NOMO-1 treated with DMSO at 0.1 percent for 48 hours (cell line): ENCODE data around the gene SNTB2.

ENCODE experiments used
- DNase-seq: peaks from one replicate; lab custom pipeline; 2025; ENCODE audit not compliant: unreplicated experiment; lab: John Stamatoyannopoulos, UW

The SNTB2 gene

DNA sequence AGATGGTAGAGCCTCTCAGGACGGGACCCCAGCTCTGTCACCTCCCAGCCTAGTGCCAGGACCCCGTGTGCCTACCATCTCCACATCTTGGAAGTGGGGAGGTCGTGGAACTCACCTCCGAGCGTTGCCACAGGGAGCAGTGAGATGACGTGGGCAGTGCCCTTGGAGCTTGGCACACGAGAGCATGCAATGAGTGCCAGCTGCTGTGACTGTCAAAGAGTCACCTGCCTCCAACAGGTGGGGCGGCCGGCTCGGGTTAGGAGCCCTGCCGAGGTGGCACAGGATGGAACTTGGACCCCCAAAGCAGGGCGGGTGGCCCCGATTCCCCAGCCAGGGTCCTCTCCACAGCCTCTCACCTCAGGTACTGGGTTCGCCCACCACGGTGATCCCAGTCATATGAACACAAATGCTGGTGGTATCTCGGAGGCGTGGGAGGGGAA lies 129.7 kb downstream of the SNTB2 start:
- no peak for DNase-seq

DNA sequence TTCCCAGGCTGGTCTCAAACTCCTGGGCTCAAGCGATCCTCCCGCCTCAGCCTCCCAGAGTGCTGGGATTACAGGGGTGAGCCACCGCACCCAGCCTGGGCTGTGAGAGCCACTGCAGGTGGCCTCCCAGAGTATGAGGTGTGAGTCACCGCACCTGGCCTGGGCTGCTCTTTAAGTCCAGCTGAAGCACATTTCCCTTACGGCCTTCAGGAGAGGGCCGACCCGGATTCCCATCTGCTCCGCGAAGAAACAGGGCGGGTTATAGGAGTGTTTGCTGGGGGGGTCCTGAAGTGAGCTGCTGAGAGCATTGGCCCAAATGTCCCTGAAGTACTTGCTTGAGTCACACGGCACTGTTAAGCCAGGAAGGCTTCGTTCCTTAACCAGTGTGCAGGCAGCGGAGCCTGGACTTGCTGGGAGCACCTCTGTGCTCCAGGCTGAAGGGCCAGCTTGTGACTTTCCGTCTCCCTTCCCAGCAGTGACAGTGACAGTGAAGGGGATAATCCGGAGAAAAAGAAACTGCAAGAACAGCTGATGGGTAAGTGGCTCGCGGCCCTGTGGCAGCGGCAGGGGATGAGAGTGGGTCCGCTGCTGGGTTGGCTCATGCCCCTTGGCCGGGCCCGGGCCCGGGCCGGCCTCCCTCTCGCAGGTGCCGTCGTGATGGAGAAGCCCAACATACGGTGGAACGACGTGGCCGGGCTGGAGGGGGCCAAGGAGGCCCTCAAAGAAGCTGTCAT lies 131.4 kb downstream of the SNTB2 start:
- DNase-seq = no peak

DNA sequence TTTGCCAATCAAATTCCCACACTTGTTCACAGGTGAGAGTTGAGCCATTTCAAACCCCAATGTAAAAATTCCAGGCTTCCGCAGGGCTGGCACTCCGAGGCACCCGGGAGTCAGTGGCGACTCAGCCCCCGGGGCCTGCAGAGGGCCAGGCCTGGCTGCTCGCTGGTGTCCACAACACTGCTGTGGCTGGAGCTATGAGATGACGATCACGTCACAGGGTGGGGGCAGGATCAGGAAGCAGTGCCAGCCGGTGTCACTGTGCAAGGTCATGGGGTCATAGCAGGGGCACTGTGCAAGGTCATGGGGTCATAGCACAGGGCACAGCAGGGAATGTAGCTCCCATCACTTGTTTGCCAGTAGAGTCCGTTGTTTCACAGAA lies 131.9 kb downstream of the SNTB2 start:
- no peak for DNase-seq

DNA sequence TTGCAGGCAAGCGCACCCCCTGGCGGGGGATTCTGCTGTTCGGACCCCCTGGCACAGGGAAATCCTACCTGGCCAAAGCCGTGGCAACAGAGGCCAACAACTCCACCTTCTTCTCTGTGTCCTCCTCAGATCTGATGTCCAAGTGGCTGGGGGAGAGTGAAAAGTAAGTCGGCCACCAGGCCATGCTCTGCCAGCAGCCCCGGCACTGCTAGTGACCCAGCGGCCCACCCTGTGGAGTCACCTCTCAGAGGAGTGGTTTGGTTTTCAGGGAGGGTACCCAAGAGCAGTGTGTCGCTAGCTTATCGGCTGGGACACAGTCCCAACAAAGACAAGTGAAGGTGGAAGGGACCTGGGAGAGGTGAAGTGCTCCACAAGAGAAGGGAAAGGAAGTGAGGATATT lies 132.4 kb downstream of the SNTB2 start:
- DNase-seq = no peak

GRCh38 chr16:69319826-69320739 lies 133.1 kb downstream of the SNTB2 start:
- DNase-seq = no peak

GRCh38 chr16:69320740-69321073 lies 133.7 kb downstream of the SNTB2 start:
- no peak for DNase-seq

DNA sequence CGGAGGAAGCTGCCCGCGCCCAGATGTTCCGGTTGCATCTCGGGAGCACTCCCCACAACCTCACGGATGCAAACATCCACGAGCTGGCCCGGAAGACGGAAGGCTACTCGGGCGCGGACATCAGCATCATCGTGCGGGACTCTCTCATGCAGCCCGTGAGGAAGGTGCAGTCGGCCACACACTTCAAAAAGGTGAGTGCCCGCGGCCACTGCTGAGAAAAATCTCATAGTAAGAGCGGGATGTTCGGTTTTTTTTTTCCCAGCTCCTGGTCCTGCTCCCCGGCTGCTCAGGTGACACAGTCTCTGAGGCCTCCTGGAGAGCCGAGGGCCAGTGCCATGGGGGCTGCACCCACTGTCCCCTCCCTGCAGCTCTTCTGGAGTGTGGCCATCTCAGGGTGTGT lies 134.1 kb downstream of the SNTB2 start:
- no peak for DNase-seq

DNA sequence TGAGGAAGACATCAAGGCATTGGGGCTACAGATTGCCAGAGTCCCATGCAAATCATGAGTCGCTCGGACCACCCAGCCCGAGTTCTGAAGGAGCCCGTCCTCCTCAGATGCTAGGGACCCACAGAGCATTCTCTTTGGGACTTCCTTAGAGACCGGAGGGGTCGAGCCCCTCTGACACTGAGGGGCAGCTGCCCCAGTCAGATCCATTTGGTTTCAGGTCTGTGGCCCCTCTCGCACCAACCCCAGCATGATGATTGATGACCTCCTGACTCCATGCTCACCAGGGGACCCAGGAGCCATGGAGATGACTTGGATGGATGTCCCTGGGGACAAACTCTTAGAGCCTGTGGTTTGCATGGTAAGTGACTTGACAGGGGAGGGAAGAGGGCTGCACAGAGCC lies 135.4 kb downstream of the SNTB2 start:
- DNase-seq = no peak

- DNase-seq = no peak
These were observed 136.5 kb downstream of the SNTB2 start for GRCh38 chr16:69323415-69323814.

DNA sequence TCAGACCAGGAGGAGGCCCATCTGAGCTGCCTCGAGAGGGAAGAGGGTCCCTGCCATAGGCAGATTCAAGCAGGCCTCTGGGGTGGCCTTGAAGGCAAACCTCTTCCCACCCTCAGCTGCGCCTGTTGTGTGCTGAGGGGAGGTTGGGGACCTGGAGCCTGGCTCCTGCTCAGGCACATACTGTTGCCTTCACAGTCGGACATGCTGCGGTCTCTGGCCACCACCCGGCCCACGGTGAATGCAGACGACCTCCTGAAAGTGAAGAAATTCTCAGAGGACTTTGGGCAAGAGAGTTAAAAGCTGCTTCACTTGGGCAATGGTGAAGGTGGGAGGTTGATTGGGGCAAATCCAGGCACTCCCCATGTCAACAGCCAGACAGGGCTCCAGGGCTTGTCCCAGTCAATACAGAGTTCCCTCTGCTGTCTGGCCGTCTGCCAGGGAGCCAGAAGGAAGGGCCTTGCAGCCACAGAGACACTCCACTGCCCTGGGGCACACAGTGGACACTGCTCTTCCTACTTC lies 137.1 kb downstream of the SNTB2 start:
- DNase-seq = no peak

- no peak for DNase-seq
These were observed 137.8 kb downstream of the SNTB2 start for GRCh38 chr16:69324585-69325253.

DNA sequence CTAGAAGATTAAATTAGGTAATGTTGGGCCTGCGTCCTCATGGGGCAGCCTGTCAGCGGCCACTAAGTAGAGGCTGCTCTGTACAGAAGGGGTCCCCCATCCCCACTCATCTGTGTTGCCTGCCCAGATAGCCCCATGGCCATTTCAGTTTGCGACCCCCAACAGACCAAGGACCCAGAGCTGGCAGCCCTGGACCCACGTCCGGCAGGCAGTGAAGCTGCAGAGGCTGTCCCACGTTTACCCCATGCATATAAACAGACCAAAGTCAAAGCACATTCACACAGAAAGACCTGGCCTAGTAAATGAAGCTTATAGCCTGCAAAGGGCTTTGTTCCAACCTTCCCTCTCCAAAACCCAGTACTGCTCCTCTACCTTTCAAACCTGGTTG lies 138.8 kb downstream of the SNTB2 start:
- DNase-seq = no peak

GRCh38 chr16:69326172-69326873 lies 139.4 kb downstream of the SNTB2 start:
- DNase-seq = no peak

- no peak for DNase-seq
These were observed 140.8 kb downstream of the SNTB2 start for GRCh38 chr16:69327585-69328310.

GRCh38 chr16:69328854-69329316 lies 141.9 kb downstream of the SNTB2 start:
- DNase-seq = no peak

DNA sequence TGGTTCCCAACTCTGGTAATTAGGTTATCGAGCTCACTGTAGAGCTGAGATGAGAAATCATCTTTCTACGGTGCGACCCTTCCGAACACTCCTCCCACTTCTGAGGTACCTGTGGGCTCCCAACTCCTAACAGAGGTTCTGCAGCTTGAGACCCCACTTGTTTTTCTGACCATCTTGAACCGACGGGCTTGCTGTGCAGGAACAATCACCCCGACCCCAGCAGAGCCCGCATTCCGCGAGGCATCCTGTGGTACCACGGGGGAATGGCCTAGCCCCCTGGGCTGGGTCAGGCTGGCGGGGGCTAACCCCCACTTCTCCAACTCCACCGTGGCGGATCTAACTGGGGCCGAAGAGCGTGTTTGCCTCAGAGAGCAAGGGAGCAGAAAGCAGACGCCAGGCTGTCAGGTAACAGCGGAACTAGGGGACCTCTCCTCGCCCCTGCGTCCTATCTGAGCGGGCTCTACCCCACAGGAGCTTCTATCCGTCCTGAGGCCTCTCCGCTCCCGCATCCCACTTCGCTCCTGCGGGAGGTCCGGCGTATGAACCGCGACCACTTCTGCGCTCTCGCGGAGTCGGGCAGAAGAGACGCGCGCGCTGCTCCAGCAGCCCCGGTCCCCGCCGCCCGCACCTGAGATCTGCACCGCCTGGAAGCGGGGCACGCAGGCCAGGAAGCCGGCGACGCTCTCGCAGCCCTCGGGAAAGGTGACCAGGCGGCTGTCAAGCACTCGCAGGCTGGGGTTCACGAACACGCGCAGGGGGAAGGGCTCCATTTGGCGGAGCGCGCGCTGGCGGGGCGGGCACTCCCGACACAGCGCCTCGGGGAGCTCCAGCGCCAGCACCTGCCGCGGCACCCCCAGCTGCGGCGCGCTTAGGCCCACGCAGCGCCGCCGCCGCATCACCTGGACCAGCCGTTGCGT lies 142.7 kb downstream of the SNTB2 start:
- DNase-seq = peak; percentile 39

DNA sequence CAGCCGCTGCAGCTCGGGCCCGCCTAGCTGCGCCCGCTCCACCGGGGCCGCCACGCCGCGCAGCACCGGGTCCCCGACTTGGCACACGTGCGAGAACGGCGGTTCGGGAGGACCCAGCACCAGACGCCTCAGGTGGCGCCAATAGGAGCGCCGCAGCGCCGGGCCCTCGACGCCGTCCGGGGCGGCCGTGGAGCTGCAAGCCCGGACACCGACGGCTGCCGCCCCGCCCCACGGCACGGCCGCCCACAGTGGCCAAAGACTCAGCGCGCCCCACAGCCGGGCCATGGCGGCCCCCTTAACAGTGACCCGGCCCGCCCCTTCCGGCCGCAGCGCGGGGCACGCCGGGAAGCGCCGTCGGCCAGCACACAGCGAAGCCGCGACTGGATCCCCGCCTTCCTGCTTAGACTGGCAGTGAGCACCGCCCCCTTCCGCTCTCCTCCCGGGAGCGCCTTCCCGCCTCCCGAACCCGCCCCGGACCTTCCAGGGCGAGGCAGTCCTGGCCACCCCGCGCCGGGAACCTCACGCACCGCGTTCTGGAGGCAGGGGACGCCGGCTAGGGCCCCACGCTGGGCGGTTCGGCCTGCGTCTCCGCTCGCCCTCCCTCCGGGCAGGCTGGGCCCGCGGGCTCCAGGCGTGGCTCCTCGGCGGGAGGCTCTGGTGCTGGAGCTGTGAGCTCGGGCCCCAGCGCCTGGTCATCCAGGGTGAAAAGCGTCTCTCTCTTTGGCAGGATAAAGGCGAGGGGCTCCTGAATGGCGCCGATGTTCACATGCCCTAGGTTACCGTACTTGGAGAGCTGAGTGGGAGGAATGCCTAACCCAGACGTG lies 143.5 kb downstream of the SNTB2 start, which contains the start of gene PDF:
PDF (minus strand) TSS at position 303 of the 824 bp plus-strand sequence; CDS start at position 285, 18 bp downstream.
- DNase-seq = peak; percentile 77

DNA sequence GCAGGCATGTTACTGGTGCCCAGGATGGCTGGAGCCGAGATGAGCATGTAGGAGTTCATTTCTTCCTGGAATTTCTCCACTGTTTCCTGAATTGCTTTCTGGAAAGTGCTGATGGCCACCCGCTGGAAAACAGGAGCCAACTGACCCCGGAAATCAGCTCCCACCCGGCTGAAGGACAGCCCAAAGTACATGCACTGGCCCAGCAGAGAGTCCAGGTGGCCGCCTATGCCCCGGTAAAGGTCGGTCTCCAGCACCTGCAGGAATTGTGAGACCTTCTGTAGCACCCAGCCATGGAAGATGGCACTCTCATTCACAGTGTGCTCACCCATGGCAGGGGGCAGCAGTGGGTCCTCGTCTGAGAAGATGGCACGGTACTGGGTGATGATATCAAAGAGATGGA lies 147.7 kb downstream of the SNTB2 start:
- no peak for DNase-seq
